KBM-7 (cell line): Measurements from ENCODE around the gene TWNK.

Experiments used
- DNase-seq: peaks from one replicate; pipeline ENCODE4 v3.0.0-alpha.2; 2015
- in situ Hi-C: fragments of 300-500 bp; cut with MboI; formaldehyde crosslinking; loops from 2 replicates; pipeline ENCODE4 v1.14.3; 2020; ENCODE audit warnings: low sequenced_read_pairs, low pct_unique_long_range_greater_than_20kb, mixed read lengths

Gene TWNK

GRCh38 chr10:100989088-100989487, 1.7 kb downstream of the TWNK start:
- in situ Hi-C loops: no loop called here
- DNase-seq: no peak

GRCh38 chr10:100993986-100994708, 6.8 kb downstream of the TWNK start:
- in situ Hi-C loops: no loop called here
- no peak for DNase-seq

- no peak for DNase-seq
- in situ Hi-C loops: no loop called here
Observed at GRCh38 chr10:100995181-100995580, 7.8 kb downstream of the TWNK start.

- in situ Hi-C loops: no loop called here
- DNase-seq: peak; percentile 52
Observed at GRCh38 chr10:100996678-100997359, 9.5 kb downstream of the TWNK start.

GRCh38 chr10:100997360-100998182, 10.2 kb downstream of the TWNK start:
- DNase-seq: peak; percentile 82
- in situ Hi-C loops: no loop called here

GRCh38 chr10:100998183-100998990, 11.0 kb downstream of the TWNK start:
- DNase-seq: peak; percentile 81
- in situ Hi-C loops: no loop called here

- in situ Hi-C loops: no loop called here
- peak; percentile 81 for DNase-seq
Observed at GRCh38 chr10:100998991-100999741, 11.8 kb downstream of the TWNK start.

- no peak for DNase-seq
- in situ Hi-C loops: no loop called here
Observed at GRCh38 chr10:100999742-101000126, 12.4 kb downstream of the TWNK start, which contains the start of gene LZTS2. LZTS2 (plus strand) TSS chr10:100999808; CDS start chr10:101002539, 2,731 bp downstream.

GRCh38 chr10:101000127-101000914, 13.0 kb downstream of the TWNK start:
- in situ Hi-C loops: no loop called here

GRCh38 chr10:101000915-101001658, 13.7 kb downstream of the TWNK start:
- in situ Hi-C loops: no loop called here
- DNase-seq: no peak

More at GRCh38 chr10:101000127-101000914, 13.0 kb downstream of the TWNK start:
- DNase-seq: no peak

GRCh38 chr10:101001659-101002035, 14.3 kb downstream of the TWNK start:
- in situ Hi-C loops: no loop called here
- no peak for DNase-seq

- no peak for DNase-seq
- in situ Hi-C loops: no loop called here
Observed at GRCh38 chr10:101002456-101002855, 15.1 kb downstream of the TWNK start.

- no peak for DNase-seq
- in situ Hi-C loops: no loop called here
Observed at GRCh38 chr10:101003639-101004206, 16.4 kb downstream of the TWNK start.

GRCh38 chr10:101005361-101005760, 18.0 kb downstream of the TWNK start:
- DNase-seq: no peak
- in situ Hi-C loops: no loop called here

GRCh38 chr10:101005869-101006567, 18.7 kb downstream of the TWNK start:
- in situ Hi-C loops: no loop called here
- no peak for DNase-seq

GRCh38 chr10:101006593-101007098, 19.3 kb downstream of the TWNK start:
- in situ Hi-C loops: no loop called here
- no peak for DNase-seq
